ENCODE data around the gene TMEM135.
A peak's percentile ranks its signal among the peaks of the same experiment; 100 is the strongest.
"Not testable (repeated sequence)": the region's sequence is repeated elsewhere in the genome, so short reads cannot be mapped to it uniquely, and the experiment has no call there.

TMEM135 gene

GRCh38 chr11:87260811-87261210, 223.1 kb downstream of the TMEM135 start:
- TF ChIP-seq CTCF (IDR thresholded peaks at IDR 0.05; ENCODE audit: low read length, missing control alignments), result no peak
- DNase-seq (ENCODE audit: low read depth), result peak; percentile 30
- no peak overlapping the region for H3K4me3 ChIP-seq (replicated peaks; ENCODE audit: low read depth, low read length)

- TF ChIP-seq CTCF (IDR thresholded peaks at IDR 0.05; ENCODE audit: low read length, missing control alignments), result no peak
- no peak for DNase-seq (ENCODE audit: low read depth)
Measured at GRCh38 chr11:87263264-87263838, 225.6 kb downstream of the TMEM135 start.

GRCh38 chr11:87263979-87264378, 226.2 kb downstream of the TMEM135 start:
- no peak overlapping the region for H3K4me3 ChIP-seq (replicated peaks; ENCODE audit: low read depth, low read length)
- no peak for TF ChIP-seq CTCF (IDR thresholded peaks at IDR 0.05; ENCODE audit: low read length, missing control alignments)

More at GRCh38 chr11:87263264-87263838, 225.6 kb downstream of the TMEM135 start:
- H3K4me3 ChIP-seq (replicated peaks; ENCODE audit: low read depth, low read length), result no peak overlapping the region

GRCh38 chr11:87265132-87265531, 227.4 kb downstream of the TMEM135 start:
- no peak for TF ChIP-seq CTCF (IDR thresholded peaks at IDR 0.05; ENCODE audit: low read length, missing control alignments)
- peak; percentile 32 for DNase-seq (ENCODE audit: low read depth)
- H3K4me3 ChIP-seq (replicated peaks; ENCODE audit: low read depth, low read length), result no peak overlapping the region

More at GRCh38 chr11:87263979-87264378, 226.2 kb downstream of the TMEM135 start:
- no peak for DNase-seq (ENCODE audit: low read depth)

- no peak for TF ChIP-seq CTCF (IDR thresholded peaks at IDR 0.05; ENCODE audit: low read length, missing control alignments)
- H3K4me3 ChIP-seq (replicated peaks; ENCODE audit: low read depth, low read length), result no peak overlapping the region
- DNase-seq (ENCODE audit: low read depth), result no peak
Measured at GRCh38 chr11:87265979-87266378, 228.2 kb downstream of the TMEM135 start.

GRCh38 chr11:87266751-87267150, 229.0 kb downstream of the TMEM135 start:
- no peak for TF ChIP-seq CTCF (IDR thresholded peaks at IDR 0.05; ENCODE audit: low read length, missing control alignments)
- H3K4me3 ChIP-seq (replicated peaks; ENCODE audit: low read depth, low read length), result no peak overlapping the region
- DNase-seq (ENCODE audit: low read depth), result peak; percentile 29

- DNase-seq (ENCODE audit: low read depth); H3K4me3 ChIP-seq (replicated peaks; ENCODE audit: low read depth, low read length): not testable (repeated sequence)
Measured at GRCh38 chr11:87271951-87272350, 234.2 kb downstream of the TMEM135 start.
